Hepatocyte (in vitro differentiated cells): Measurements from ENCODE around the gene PRMT1. TPM values are rescaled to one million over a fixed set of nuclear protein-coding genes. Genes with fewer than 3 reads are reported as not detected.
A peak's percentile ranks its signal among the peaks of the same experiment; 100 is the strongest.

Experiments used
- DNase-seq: peaks from one replicate; pipeline ENCODE4 v3.0.0-alpha.2; 2016; ENCODE audit warnings: low spot score
- H2AFZ ChIP-seq: fragments of 200-600 bp; sonication (generic); 2 replicates; pipeline ENCODE4 v1.6.0; 2016; ENCODE audit warnings: antibody characterized with exemption, mild to moderate bottlenecking
- H3K27ac ChIP-seq: fragments of 200-600 bp; sonication (generic); 2 replicates; pipeline ENCODE4 v1.5.1; 2016; ENCODE audit warnings: mild to moderate bottlenecking
- H3K27me3 ChIP-seq: fragments of 200-600 bp; sonication (generic); 2 replicates; pipeline ENCODE4 v1.6.1; 2016
- H3K36me3 ChIP-seq: fragments of 200-600 bp; sonication (generic); replicated peaks from 2 replicates; pipeline ENCODE4 v1.5.1; 2016; ENCODE audit warnings: low read depth; ENCODE audit not compliant: insufficient read depth
- H3K4me1 ChIP-seq: fragments of 200-600 bp; sonication (generic); 2 replicates; pipeline ENCODE4 v1.5.1; 2016; ENCODE audit warnings: mild to moderate bottlenecking, moderate library complexity; ENCODE audit not compliant: insufficient read depth
- H3K4me2 ChIP-seq: fragments of 200-600 bp; sonication (generic); 2 replicates; pipeline ENCODE4 v1.6.0; 2016
- H3K4me3 ChIP-seq: fragments of 200-600 bp; sonication (generic); 2 replicates; pipeline ENCODE4 v1.5.1; 2016; ENCODE audit warnings: mild to moderate bottlenecking
- H3K79me2 ChIP-seq: fragments of 200-600 bp; sonication (generic); 2 replicates; pipeline ENCODE4 v1.6.0; 2017; ENCODE audit warnings: mild to moderate bottlenecking
- H3K9me2 ChIP-seq: fragments of 200-600 bp; sonication (generic); replicated peaks from 2 replicates; pipeline ENCODE4 v1.6.0; 2017; ENCODE audit warnings: mild to moderate bottlenecking; ENCODE audit not compliant: insufficient read depth
- H3K9me3 ChIP-seq: fragments of 200-600 bp; sonication (generic); 2 replicates; pipeline ENCODE4 v1.5.1; 2016; ENCODE audit warnings: low read depth, mild to moderate bottlenecking
- H4K20me1 ChIP-seq: fragments of 200-600 bp; sonication (generic); 2 replicates; pipeline ENCODE4 v1.6.0; 2016; ENCODE audit warnings: mild to moderate bottlenecking; ENCODE audit not compliant: insufficient read depth, poor library complexity, severe bottlenecking
- EZH2 ChIP-seq: fragments of 200-600 bp; sonication (generic); IDR thresholded peaks from 2 replicates; pipeline ENCODE4 v1.6.1; 2016; ENCODE audit warnings: antibody characterized with exemption, mild to moderate bottlenecking, borderline replicate concordance
- EZH2phosphoT487 ChIP-seq: fragments of 200-600 bp; sonication (generic); IDR thresholded peaks from one replicate; pipeline ENCODE4 v1.6.1; 2018; ENCODE audit warnings: antibody characterized with exemption, mild to moderate bottlenecking, low read depth, moderate library complexity; ENCODE audit not compliant: unreplicated experiment, severe bottlenecking
- WGBS: methylation state at CpG from one replicate; pipeline ENCODE4 v1.1.6; 2016; ENCODE audit warnings: low lambda C conversion rate; ENCODE audit errors: missing lambda C conversion rate; 5-methylcytosine and 5-hydroxymethylcytosine counted together
- polyA plus RNA-seq: library from polyadenylated mRNA; unstranded; fragments of >200 nt; fragmentation: Nextera tagmentation; extraction: Ambion mirVana; gene quantifications from 2 replicates; pipeline ENCODE4 v1.2.1, GENCODE V29; 2016
- total RNA-seq: library from RNA; depleted of rRNA; stranded (reverse); fragments of >200 nt; gene quantifications from 2 replicates; pipeline ENCODE4 v1.2.3, GENCODE V29; 2014
- TF ChIP-seq, protein P1 (sequence below): fragments of 200-600 bp; sonication (generic); IDR thresholded peaks from 2 replicates; pipeline ENCODE4 v1.5.1; 2016; ENCODE audit warnings: antibody characterized with exemption, mild to moderate bottlenecking; ENCODE audit not compliant: poor library complexity

The PRMT1 gene
- total and polyA plus RNA-seq, 2 experiments from 2014 or later = 180 to 189 TPM

DNA sequence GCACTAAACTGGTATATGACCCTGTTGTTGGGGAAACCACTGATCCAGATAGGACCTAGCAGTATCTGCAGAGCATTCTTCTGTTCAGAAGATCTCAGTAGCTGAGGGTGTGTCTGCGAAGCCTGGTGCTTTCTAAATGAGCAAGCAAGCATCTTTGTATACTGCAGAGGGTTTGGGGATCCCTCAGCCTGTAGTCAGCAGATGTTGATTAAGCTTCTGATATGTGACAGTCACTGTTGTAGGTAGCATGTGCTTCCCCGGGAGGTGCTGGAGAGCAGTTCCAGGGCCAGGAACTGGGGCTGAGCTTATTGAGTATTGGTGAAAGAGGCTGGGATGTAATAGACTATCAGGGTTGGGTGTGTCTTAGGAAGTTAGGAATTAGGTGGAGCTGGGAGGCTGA lies 33.6 kb upstream of the PRMT1 start:
- H4K20me1 ChIP-seq = peaks cover 9% of the 10 kb centered on the region
- H3K9me3 ChIP-seq = no peaks in the 10 kb centered on the region
- TF ChIP-seq EZH2phosphoT487 = no peak
- TF ChIP-seq, protein P1, sequence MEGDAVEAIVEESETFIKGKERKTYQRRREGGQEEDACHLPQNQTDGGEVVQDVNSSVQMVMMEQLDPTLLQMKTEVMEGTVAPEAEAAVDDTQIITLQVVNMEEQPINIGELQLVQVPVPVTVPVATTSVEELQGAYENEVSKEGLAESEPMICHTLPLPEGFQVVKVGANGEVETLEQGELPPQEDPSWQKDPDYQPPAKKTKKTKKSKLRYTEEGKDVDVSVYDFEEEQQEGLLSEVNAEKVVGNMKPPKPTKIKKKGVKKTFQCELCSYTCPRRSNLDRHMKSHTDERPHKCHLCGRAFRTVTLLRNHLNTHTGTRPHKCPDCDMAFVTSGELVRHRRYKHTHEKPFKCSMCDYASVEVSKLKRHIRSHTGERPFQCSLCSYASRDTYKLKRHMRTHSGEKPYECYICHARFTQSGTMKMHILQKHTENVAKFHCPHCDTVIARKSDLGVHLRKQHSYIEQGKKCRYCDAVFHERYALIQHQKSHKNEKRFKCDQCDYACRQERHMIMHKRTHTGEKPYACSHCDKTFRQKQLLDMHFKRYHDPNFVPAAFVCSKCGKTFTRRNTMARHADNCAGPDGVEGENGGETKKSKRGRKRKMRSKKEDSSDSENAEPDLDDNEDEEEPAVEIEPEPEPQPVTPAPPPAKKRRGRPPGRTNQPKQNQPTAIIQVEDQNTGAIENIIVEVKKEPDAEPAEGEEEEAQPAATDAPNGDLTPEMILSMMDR = no peak
- TF ChIP-seq EZH2 = no peak
- no peaks in the 10 kb centered on the region for H3K36me3 ChIP-seq
- peak; percentile 29 for DNase-seq
- H3K4me2 ChIP-seq = peak overlapping the region; percentile 94
- H3K79me2 ChIP-seq = peaks cover 63% of the 10 kb centered on the region
- H3K4me1 ChIP-seq = peaks cover 29% of the 10 kb centered on the region
- no peaks in the 10 kb centered on the region for H3K27me3 ChIP-seq
- 58% methylated on average over 2 of the region's 2 CpGs for WGBS
- no peaks in the 10 kb centered on the region for H3K9me2 ChIP-seq
- no peak overlapping the region for H3K4me3 ChIP-seq
- peak overlapping the region; percentile 95 for H3K27ac ChIP-seq
- no peak overlapping the region for H2AFZ ChIP-seq

DNA sequence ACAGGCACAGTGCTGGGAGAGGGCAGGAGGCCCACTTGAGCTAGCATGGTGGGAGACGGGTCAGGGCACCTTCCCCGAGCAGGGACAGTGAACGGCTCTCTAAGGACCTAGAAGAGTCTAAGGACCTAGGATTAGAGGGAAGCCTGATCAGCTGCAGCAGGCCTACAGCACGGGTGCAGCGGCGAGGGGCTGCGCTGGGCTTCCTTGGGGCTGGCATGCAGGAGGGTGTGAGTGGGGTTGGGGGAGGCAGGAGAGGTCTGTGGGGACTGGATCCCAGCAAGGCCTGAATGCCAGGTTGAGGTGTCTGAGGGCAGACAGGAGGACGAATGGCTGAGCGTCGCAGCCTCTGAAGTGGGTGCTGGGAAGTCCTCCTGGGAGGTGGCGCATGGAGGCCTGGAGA lies 31.5 kb upstream of the PRMT1 start:
- WGBS = 93% methylated on average over 10 of the region's 11 CpGs
- Histone ChIP-seq H3K4me1 (peaks cover 19% of the 10 kb centered on the region), H3K9me3 (no peaks in the 10 kb centered on the region), H3K4me3 (no peak overlapping the region), H3K36me3 (no peaks in the 10 kb centered on the region), H3K9me2 (no peaks in the 10 kb centered on the region), H3K27me3 (no peaks in the 10 kb centered on the region), H4K20me1 (peaks cover 9% of the 10 kb centered on the region), H2AFZ (no peak overlapping the region), H3K4me2 (no peak overlapping the region), H3K79me2 (peaks cover 73% of the 10 kb centered on the region), H3K27ac (no peak overlapping the region)
- no peak for DNase-seq
- TF ChIP-seq, protein P1 = no peak
- TF ChIP-seq EZH2 (no peak), EZH2phosphoT487 (no peak)

DNA sequence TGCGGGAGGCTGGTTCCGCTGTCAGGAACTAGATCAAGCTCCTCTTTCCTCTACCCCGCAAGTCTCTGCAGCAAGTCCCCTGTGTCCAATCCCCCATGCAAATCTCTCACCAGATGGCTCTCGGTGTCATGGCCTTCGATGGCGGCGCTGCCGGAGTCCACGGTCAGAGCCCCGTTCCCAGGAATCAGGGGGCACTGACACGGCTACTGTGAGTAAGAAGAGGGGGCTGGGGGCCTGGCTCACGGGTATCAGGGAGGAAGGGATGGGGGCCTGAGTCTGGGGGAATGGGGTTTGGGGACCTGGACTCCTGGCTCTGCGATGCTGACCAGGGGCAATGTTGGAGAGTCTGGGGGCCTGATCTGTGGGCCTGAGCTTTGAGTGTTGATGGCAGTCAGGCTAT lies 31.1 kb upstream of the PRMT1 start:
- H3K36me3 ChIP-seq = no peaks in the 10 kb centered on the region
- H3K9me3 ChIP-seq = no peaks in the 10 kb centered on the region
- no peak for DNase-seq
- 96% methylated on average over 13 of the region's 13 CpGs for WGBS
- no peak overlapping the region for H3K4me2 ChIP-seq
- peaks cover 73% of the 10 kb centered on the region for H3K79me2 ChIP-seq
- peaks cover 9% of the 10 kb centered on the region for H4K20me1 ChIP-seq
- TF ChIP-seq EZH2phosphoT487 = no peak
- TF ChIP-seq, protein P1 = no peak
- no peak for TF ChIP-seq EZH2
- no peaks in the 10 kb centered on the region for H3K9me2 ChIP-seq
- no peak overlapping the region for H2AFZ ChIP-seq
- peaks cover 16% of the 10 kb centered on the region for H3K4me1 ChIP-seq
- no peaks in the 10 kb centered on the region for H3K27me3 ChIP-seq
- no peak overlapping the region for H3K4me3 ChIP-seq
- H3K27ac ChIP-seq = no peak overlapping the region

DNA sequence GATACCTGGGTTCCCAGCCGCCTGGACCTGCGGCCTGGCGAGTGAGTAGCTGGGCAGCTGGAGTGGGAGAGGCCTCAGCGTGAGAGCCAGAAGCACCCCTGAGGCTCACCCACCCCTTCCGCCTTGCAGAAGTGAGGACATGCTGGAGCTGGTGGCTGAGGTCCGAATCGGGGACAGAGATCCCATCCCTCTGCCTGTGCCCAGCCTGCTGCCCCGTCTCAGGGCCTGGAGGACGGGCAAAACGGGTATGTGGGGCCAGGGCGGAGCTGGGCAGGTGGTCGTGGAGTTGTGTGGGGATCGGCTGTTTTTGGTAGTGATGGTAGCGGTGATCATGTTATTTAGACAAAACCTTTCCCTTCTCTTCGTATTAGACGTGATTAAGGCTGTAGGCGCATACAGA lies 30.5 kb upstream of the PRMT1 start:
- TF ChIP-seq, protein P1 = no peak
- TF ChIP-seq EZH2 (no peak), EZH2phosphoT487 (no peak)
- no peak for DNase-seq
- Histone ChIP-seq H3K4me2 (no peak overlapping the region), H3K79me2 (peaks cover 73% of the 10 kb centered on the region), H3K9me3 (no peaks in the 10 kb centered on the region), H4K20me1 (peaks cover 9% of the 10 kb centered on the region), H3K27me3 (no peaks in the 10 kb centered on the region), H3K4me3 (no peak overlapping the region), H3K9me2 (no peaks in the 10 kb centered on the region), H2AFZ (no peak overlapping the region), H3K27ac (no peak overlapping the region), H3K4me1 (peaks cover 11% of the 10 kb centered on the region), H3K36me3 (no peaks in the 10 kb centered on the region)
- WGBS = 96% methylated on average over 17 of the region's 17 CpGs
